HG02970 (cell line): ENCODE measurements around the gene CDKN2B-AS1.

Experiments used
- ATAC-seq: cut with Tn5 transposase; IDR thresholded peaks from one replicate; pipeline ENCODE4 v1.9.1; 2021; ENCODE audit warnings: mild to moderate bottlenecking, moderate library complexity, moderate number of reproducible peaks; ENCODE audit not compliant: unreplicated experiment, low FRiP score

Gene CDKN2B-AS1

GRCh38 chr9:21982391-21982790 lies 12.2 kb upstream of the CDKN2B-AS1 start:
- ATAC-seq, result no peak

- no peak for ATAC-seq
Observed at GRCh38 chr9:21982861-21983560, 11.6 kb upstream of the CDKN2B-AS1 start.

GRCh38 chr9:21983561-21983935 lies 11.0 kb upstream of the CDKN2B-AS1 start:
- no peak for ATAC-seq

- no peak for ATAC-seq
Observed at GRCh38 chr9:21984101-21984500, 10.5 kb upstream of the CDKN2B-AS1 start.

- ATAC-seq, result no peak
Observed at GRCh38 chr9:21985964-21986667, 8.5 kb upstream of the CDKN2B-AS1 start.

- no peak for ATAC-seq
Observed at GRCh38 chr9:21988056-21988990, 6.3 kb upstream of the CDKN2B-AS1 start.

- ATAC-seq, result no peak
Observed at GRCh38 chr9:21989440-21990189, 5.0 kb upstream of the CDKN2B-AS1 start.

GRCh38 chr9:21991072-21991959 lies 3.3 kb upstream of the CDKN2B-AS1 start:
- no peak for ATAC-seq

GRCh38 chr9:21993007-21993406 lies 1.6 kb upstream of the CDKN2B-AS1 start:
- ATAC-seq, result no peak

- peak; percentile 25 for ATAC-seq
Observed at GRCh38 chr9:21993893-21994555, 567 bp upstream of the CDKN2B-AS1 start, which contains the start of gene CDKN2A. Gene CDKN2A, minus strand, starts transcription at chr9:21994392.

GRCh38 chr9:21995006-21995665 lies 545 bp downstream of the CDKN2B-AS1 start:
- ATAC-seq, result peak; percentile 89

GRCh38 chr9:21995666-21996398 lies 1.2 kb downstream of the CDKN2B-AS1 start:
- no peak for ATAC-seq

GRCh38 chr9:21996438-21996837 lies 1.8 kb downstream of the CDKN2B-AS1 start:
- no peak for ATAC-seq

- ATAC-seq, result no peak
Observed at GRCh38 chr9:21996858-21997257, 2.3 kb downstream of the CDKN2B-AS1 start.

GRCh38 chr9:21997480-21997879 lies 2.9 kb downstream of the CDKN2B-AS1 start:
- ATAC-seq, result no peak

- no peak for ATAC-seq
Observed at GRCh38 chr9:21998026-21998425, 3.4 kb downstream of the CDKN2B-AS1 start.

GRCh38 chr9:22002038-22002437 lies 7.4 kb downstream of the CDKN2B-AS1 start:
- no peak for ATAC-seq
